DND-41 (cell line): ENCODE data around the gene PAM16.

Source experiments
- ATAC-seq: fragments of 200-7000 bp; cut with Tn5 transposase; 3 replicates; pipeline ENCODE4 v1.9.1; 2021; ENCODE audit warnings: low read depth; ENCODE audit not compliant: insufficient read depth
- DNase-seq: peaks from one replicate; pipeline ENCODE4 v3.0.0-alpha.2; 2020
- H2AFZ ChIP-seq: 2 replicates; pipeline ENCODE4 v1.6.0; 2012; ENCODE audit warnings: low read depth, low read length
- H3K27ac ChIP-seq: 2 replicates; pipeline ENCODE4 v1.5.1; 2012; ENCODE audit warnings: low read length, inconsistent platforms
- H3K27me3 ChIP-seq: fragments of 200-600 bp; sonication (generic); 2 replicates; pipeline ENCODE4 v1.6.0; 2012; ENCODE audit warnings: low read length, mild to moderate bottlenecking, inconsistent platforms; ENCODE audit not compliant: insufficient read depth, poor library complexity
- H3K36me3 ChIP-seq: 2 replicates; pipeline ENCODE4 v1.5.1; 2012; ENCODE audit warnings: low read length, inconsistent platforms; ENCODE audit not compliant: insufficient read depth
- H3K4me1 ChIP-seq: 2 replicates; pipeline ENCODE4 v1.5.1; 2012; ENCODE audit warnings: mild to moderate bottlenecking, low read length; ENCODE audit not compliant: insufficient read depth
- H3K4me2 ChIP-seq: 2 replicates; pipeline ENCODE4 v1.6.0; 2012; ENCODE audit warnings: mild to moderate bottlenecking, moderate library complexity, low read length, inconsistent platforms; ENCODE audit not compliant: insufficient read depth
- H3K4me3 ChIP-seq, 2 experiments: fragments of 200-600 bp in 1 of 2; shearing (Covaris generic) in 1 of 2; 2 replicates each; pipeline ENCODE4 v1.5.1; 2012 to 2016; ENCODE audit warnings: inconsistent platforms in 2 of 2, low read length in 2 of 2, mild to moderate bottlenecking in 2 of 2, low read depth in 1 of 2, moderate library complexity in 1 of 2
- H3K79me2 ChIP-seq: 2 replicates; pipeline ENCODE4 v1.6.0; 2012; ENCODE audit warnings: low read length, inconsistent platforms; ENCODE audit not compliant: insufficient read depth
- H3K9ac ChIP-seq: 2 replicates; pipeline ENCODE4 v1.6.0; 2012; ENCODE audit warnings: low read depth, mild to moderate bottlenecking, inconsistent platforms, low read length, moderate library complexity
- H3K9me3 ChIP-seq: 2 replicates; pipeline ENCODE4 v1.5.1; 2012; ENCODE audit warnings: low read length, moderate library complexity, mild to moderate bottlenecking, inconsistent platforms; ENCODE audit not compliant: insufficient read depth, severe bottlenecking
- H4K20me1 ChIP-seq: 2 replicates; pipeline ENCODE4 v1.6.0; 2012; ENCODE audit warnings: low read length; ENCODE audit not compliant: insufficient read depth
- CTCF ChIP-seq: IDR thresholded peaks from 2 replicates; pipeline ENCODE4 v1.5.1; 2012; ENCODE audit warnings: borderline replicate concordance, low read length, moderate library complexity, mild to moderate bottlenecking; ENCODE audit not compliant: poor library complexity, severe bottlenecking; ENCODE audit errors: extremely low read depth
- EZH2 ChIP-seq: IDR thresholded peaks from 3 replicates; pipeline ENCODE4 v1.6.1; 2012; ENCODE audit warnings: borderline replicate concordance, low read depth, mild to moderate bottlenecking, moderate library complexity, low read length, inconsistent platforms; ENCODE audit not compliant: severe bottlenecking

PAM16 gene

GRCh38 chr16:4313563-4314531, 37.3 kb downstream of the PAM16 start:
- Histone ChIP-seq H3K36me3 (no peaks in the 10 kb centered on the region), H3K4me3 (no peak overlapping the region; a peak in 1 of 4 replicates), H2AFZ (no peak overlapping the region), H3K4me2 (peak overlapping the region; percentile 97), H4K20me1 (peaks cover 17% of the 10 kb centered on the region; the same call in 1 of the 2 replicates), H3K27me3 (peaks cover 15% of the 10 kb centered on the region), H3K9ac (no peak overlapping the region), H3K79me2 (no peaks in the 10 kb centered on the region), H3K27ac (no peak overlapping the region), H3K9me3 (no peaks in the 10 kb centered on the region), H3K4me1 (peaks cover 18% of the 10 kb centered on the region)
- TF ChIP-seq CTCF: no peak
- DNase-seq: no peak
- no peak for ATAC-seq

GRCh38 chr16:4309833-4310266, 41.3 kb downstream of the PAM16 start:
- Histone ChIP-seq H3K27me3 (peaks cover 10% of the 10 kb centered on the region), H3K4me1 (peaks cover 29% of the 10 kb centered on the region), H3K27ac (no peak overlapping the region), H4K20me1 (peaks cover 5% of the 10 kb centered on the region; the same call in 1 of the 2 replicates), H3K4me2 (no peak overlapping the region), H3K79me2 (peaks cover 17% of the 10 kb centered on the region), H3K9me3 (no peaks in the 10 kb centered on the region), H3K36me3 (peaks cover 12% of the 10 kb centered on the region; the same call in 1 of the 2 replicates), H3K9ac (no peak overlapping the region), H2AFZ (no peak overlapping the region), H3K4me3 (no peak overlapping the region)
- no peak for ATAC-seq
- TF ChIP-seq EZH2: no peak
- peak; percentile 64 for TF ChIP-seq CTCF
- DNase-seq: peak; percentile 51

- Histone ChIP-seq H3K9me3 (no peaks in the 10 kb centered on the region), H3K27ac (no peak overlapping the region), H4K20me1 (peaks cover 5% of the 10 kb centered on the region; the same call in 1 of the 2 replicates), H3K36me3 (peaks cover 12% of the 10 kb centered on the region; the same call in 1 of the 2 replicates), H3K4me2 (no peak overlapping the region), H3K4me1 (peaks cover 24% of the 10 kb centered on the region), H3K9ac (no peak overlapping the region), H3K27me3 (peaks cover 5% of the 10 kb centered on the region), H2AFZ (no peak overlapping the region), H3K79me2 (peaks cover 19% of the 10 kb centered on the region), H3K4me3 (no peak overlapping the region)
- ATAC-seq (no peak), DNase-seq (no peak)
- TF ChIP-seq CTCF (no peak), EZH2 (no peak)
Observed at GRCh38 chr16:4309102-4309832, 41.9 kb downstream of the PAM16 start.
